ENCODE results near the gene NT5DC2.

Gene NT5DC2

GRCh38 chr3:52493232-52494017 is 40.2 kb downstream of the NT5DC2 start:
- ATAC-seq: no peak
- no peak for TF ChIP-seq CSRNP3 (CRISPR knock-in tag; IDR thresholded peaks at IDR 0.05)
- no peak for TF ChIP-seq ZFP30 (CRISPR knock-in tag; IDR thresholded peaks at IDR 0.05)
- TF ChIP-seq PATZ1 (CRISPR knock-in tag; IDR thresholded peaks at IDR 0.05; ENCODE audit: borderline replicate concordance): no peak
- TF ChIP-seq ESRRG (CRISPR knock-in tag; IDR thresholded peaks at IDR 0.05): no peak
- no peak for TF ChIP-seq ZC3H10 (CRISPR knock-in tag; IDR thresholded peaks at IDR 0.05)
- TF ChIP-seq TOX (CRISPR knock-in tag; IDR thresholded peaks at IDR 0.05; ENCODE audit: borderline replicate concordance): no peak
- TF ChIP-seq RARB (CRISPR knock-in tag; IDR thresholded peaks at IDR 0.05): no peak
- no peak for TF ChIP-seq ZFP3 (CRISPR knock-in tag; IDR thresholded peaks at IDR 0.05)
- TF ChIP-seq CSDC2 (CRISPR knock-in tag; IDR thresholded peaks at IDR 0.05): no peak
- no peak for TF ChIP-seq OSR1 (CRISPR knock-in tag; IDR thresholded peaks at IDR 0.05)
- no peak for TF ChIP-seq ISL1 (CRISPR knock-in tag; IDR thresholded peaks at IDR 0.05)
- TF ChIP-seq CREB5 (CRISPR knock-in tag; IDR thresholded peaks at IDR 0.05; ENCODE audit: low read depth): no peak
- TF ChIP-seq SNAI2 (CRISPR knock-in tag; IDR thresholded peaks at IDR 0.05): no peak
- TF ChIP-seq ZNF70 (CRISPR knock-in tag; IDR thresholded peaks at IDR 0.05): no peak

- no peak for ATAC-seq
Observed at GRCh38 chr3:52492059-52492458, 41.6 kb downstream of the NT5DC2 start.

GRCh38 chr3:52490939-52491526 is 42.6 kb downstream of the NT5DC2 start:
- no peak; the same call in 2 of the 3 replicates for ATAC-seq
- no peak for TF ChIP-seq RARB (CRISPR knock-in tag; IDR thresholded peaks at IDR 0.05)
- no peak for TF ChIP-seq TCF4 (CRISPR knock-in tag; IDR thresholded peaks at IDR 0.05; ENCODE audit: borderline replicate concordance)
- TF ChIP-seq OSR1 (CRISPR knock-in tag; IDR thresholded peaks at IDR 0.05): no peak
- no peak for TF ChIP-seq SNAI2 (CRISPR knock-in tag; IDR thresholded peaks at IDR 0.05)
- TF ChIP-seq PATZ1 (CRISPR knock-in tag; IDR thresholded peaks at IDR 0.05; ENCODE audit: borderline replicate concordance): no peak
- TF ChIP-seq ARNTL (CRISPR knock-in tag; IDR thresholded peaks at IDR 0.05; ENCODE audit: borderline replicate concordance, low read depth): no peak
- TF ChIP-seq TOX (CRISPR knock-in tag; IDR thresholded peaks at IDR 0.05; ENCODE audit: borderline replicate concordance): no peak
- no peak for TF ChIP-seq CSRNP3 (CRISPR knock-in tag; IDR thresholded peaks at IDR 0.05)
- TF ChIP-seq CSDC2 (CRISPR knock-in tag; IDR thresholded peaks at IDR 0.05): no peak
- TF ChIP-seq ZNF70 (CRISPR knock-in tag; IDR thresholded peaks at IDR 0.05): no peak
- no peak for TF ChIP-seq ZFP30 (CRISPR knock-in tag; IDR thresholded peaks at IDR 0.05)
- no peak for TF ChIP-seq TSHZ2 (CRISPR knock-in tag; IDR thresholded peaks at IDR 0.05)
- no peak for TF ChIP-seq ZNF8 (CRISPR knock-in tag; IDR thresholded peaks at IDR 0.05)
- TF ChIP-seq ESRRG (CRISPR knock-in tag; IDR thresholded peaks at IDR 0.05): no peak

More at GRCh38 chr3:52492059-52492458, 41.6 kb downstream of the NT5DC2 start:
- TF ChIP-seq ZNF565 (CRISPR knock-in tag; conservative IDR thresholded peaks at IDR 0.05; ENCODE audit: low read depth) (no peak), GLIS3 (CRISPR knock-in tag; IDR thresholded peaks at IDR 0.05) (no peak), ZC3H10 (CRISPR knock-in tag; IDR thresholded peaks at IDR 0.05) (no peak), TCF4 (CRISPR knock-in tag; IDR thresholded peaks at IDR 0.05; ENCODE audit: borderline replicate concordance) (no peak), ZNF70 (CRISPR knock-in tag; IDR thresholded peaks at IDR 0.05) (no peak), ZFP30 (CRISPR knock-in tag; IDR thresholded peaks at IDR 0.05) (no peak), CSRNP3 (CRISPR knock-in tag; IDR thresholded peaks at IDR 0.05) (no peak)

All from SK-N-SH treated with all-trans-retinoic acid at 6 μM for 48 hours (cell line).